Mucosa of descending colon (tissue), 3 donors: Measurements from ENCODE around the gene CFL1. TPM values are rescaled to one million over a fixed set of nuclear protein-coding genes. Genes with fewer than 3 reads are reported as not detected.
A peak's percentile ranks its signal among the peaks of the same experiment; 100 is the strongest.

Experiments used
- ATAC-seq: fragments of 200-7000 bp; cut with Tn5 transposase; one replicate; pipeline ENCODE4 v1.9.1; 2020; ENCODE audit warnings: mild to moderate bottlenecking, moderate library complexity
- DNase-seq, 3 donors: peaks; one replicate each; pipeline ENCODE4 v3.0.0-alpha.2; 2020
- H3K36me3 ChIP-seq: fragments of 200-600 bp; one replicate; pipeline ENCODE4 v1.8.0; 2021; ENCODE audit warnings: low read depth, mild to moderate bottlenecking
- H3K4me1 ChIP-seq: fragments of 200-600 bp; one replicate; pipeline ENCODE4 v1.8.0; 2021; ENCODE audit warnings: low read depth, mild to moderate bottlenecking
- H3K4me3 ChIP-seq: fragments of 200-600 bp; one replicate; pipeline ENCODE4 v1.8.0; 2021; ENCODE audit warnings: mild to moderate bottlenecking
- H3K9me3 ChIP-seq: fragments of 200-600 bp; one replicate; pipeline ENCODE4 v1.8.0; 2021; ENCODE audit warnings: mild to moderate bottlenecking
- CTCF ChIP-seq: fragments of 200-600 bp; IDR thresholded peaks from one replicate; pipeline ENCODE4 v1.8.0; 2022; ENCODE audit warnings: antibody characterized with exemption, mild to moderate bottlenecking
- intact Hi-C, 2 donors: fragments of 100-400 bp; cut with DNase I in 1 of 2; cut with micrococcal nuclease in 1 of 2; formaldehyde crosslinking; loops; one replicate each; pipeline versions ENCODE4 v1.11.0 to v1.11.1; 2022; cut with DNase I, micrococcal nuclease
- total RNA-seq, 3 donors: library from RNA; stranded (reverse); fragmentation: NEBNext Ultra II Directional in 2 of 3; extraction: Animal tissue kit (Norgen Biotek cat#: 25700) in 2 of 3; gene quantifications; one replicate each; pipeline versions ENCODE4 v1.2.1 to v1.2.4, GENCODE V29; 2021 to 2023
- donor health status: DM: no; HTN: no; CAD: no; lungs with moderate emphysema.
- donor health status: DM: no; HTN: no; CAD: no.
- donor health status: DM: no; HTN: yes; CAD: no.

CFL1 gene
- total RNA-seq, 3 donors from 2014 or later = 1,004 to 2,046 (median 1,725) TPM

- ATAC-seq (no peak), DNase-seq (no peak)
- peaks cover 4% of the 10 kb centered on the region for H3K36me3 ChIP-seq
- TF ChIP-seq CTCF = no peak
- no peak overlapping the region for H3K4me3 ChIP-seq
- no peaks in the 10 kb centered on the region for H3K9me3 ChIP-seq
- intact Hi-C loops = no loop called here
- peaks cover 10% of the 10 kb centered on the region for H3K4me1 ChIP-seq
Observed at GRCh38 chr11:65870307-65870658, 12.3 kb upstream of the CFL1 start.

- DNase-seq (peak in 1 of 3 donors; percentile 43), ATAC-seq (no peak)
- TF ChIP-seq CTCF = no peak
- intact Hi-C loops = no loop called here
- peaks cover 10% of the 10 kb centered on the region for H3K4me1 ChIP-seq
- H3K9me3 ChIP-seq = no peaks in the 10 kb centered on the region
- H3K4me3 ChIP-seq = no peak overlapping the region
- peaks cover 4% of the 10 kb centered on the region for H3K36me3 ChIP-seq
Observed at GRCh38 chr11:65869643-65870306, 11.8 kb upstream of the CFL1 start.

DNA sequence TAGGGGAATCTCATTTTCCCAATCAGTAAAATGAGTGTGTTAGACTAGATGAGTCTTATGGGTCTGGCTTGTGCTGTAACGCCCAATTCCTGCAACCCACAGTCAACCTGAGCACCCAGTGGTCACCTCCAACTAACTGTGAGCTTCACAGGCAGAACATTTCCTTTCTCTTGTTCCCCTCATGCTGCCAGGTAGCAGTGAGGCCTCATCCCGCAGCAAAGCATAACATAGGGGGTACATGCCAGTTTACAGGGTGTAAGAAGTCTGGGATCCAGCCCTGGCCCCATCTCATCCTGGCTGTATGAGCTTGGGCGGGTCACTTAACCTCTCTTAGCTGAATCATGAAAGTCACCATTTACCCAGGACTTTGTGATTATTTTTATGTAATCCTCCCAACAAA is 10.9 kb upstream of the CFL1 start:
- Histone ChIP-seq H3K4me3 (no peak overlapping the region), H3K36me3 (peaks cover 4% of the 10 kb centered on the region), H3K4me1 (peaks cover 7% of the 10 kb centered on the region), H3K9me3 (no peaks in the 10 kb centered on the region)
- ATAC-seq (no peak), DNase-seq (no peak)
- TF ChIP-seq CTCF = no peak
- intact Hi-C loops = no loop called here

GRCh38 chr11:65868076-65868667 is 10.2 kb upstream of the CFL1 start:
- H3K36me3 ChIP-seq = peaks cover 4% of the 10 kb centered on the region
- TF ChIP-seq CTCF = no peak
- no peaks in the 10 kb centered on the region for H3K9me3 ChIP-seq
- H3K4me3 ChIP-seq = no peak overlapping the region
- ATAC-seq (no peak), DNase-seq (peak in 1 of 3 donors; percentile 51)
- H3K4me1 ChIP-seq = peaks cover 4% of the 10 kb centered on the region
- intact Hi-C loops = no loop called here

GRCh38 chr11:65867284-65868071 is 9.5 kb upstream of the CFL1 start:
- Histone ChIP-seq H3K36me3 (peaks cover 4% of the 10 kb centered on the region), H3K4me1 (no peaks in the 10 kb centered on the region)

More at GRCh38 chr11:65867284-65868071, 9.5 kb upstream of the CFL1 start:
- intact Hi-C loops = no loop called here
- TF ChIP-seq CTCF = no peak
- no peaks in the 10 kb centered on the region for H3K9me3 ChIP-seq
- DNase-seq (peak in 1 of 3 donors; percentile 51), ATAC-seq (no peak)
- no peak overlapping the region for H3K4me3 ChIP-seq
